K562 (cell line): ENCODE results near the gene MRPL55. TPM values are rescaled to one million over a fixed set of nuclear protein-coding genes. Genes with fewer than 3 reads are reported as not detected.
A peak's percentile ranks its signal among the peaks of the same experiment; 100 is the strongest.

ENCODE experiments used
- CTBP1 ChIP-seq: fragments of 450-650 bp; IDR thresholded peaks from 2 replicates; pipeline ENCODE4 v1.6.1; 2016; ENCODE audit warnings: borderline replicate concordance
- FOXK1 ChIP-seq: sonication (generic); formaldehyde crosslinking; IDR thresholded peaks from 2 replicates; pipeline ENCODE4 v1.8.0; 2022; ENCODE audit warnings: missing genetic modification reagents, mild to moderate bottlenecking, borderline replicate concordance
- HOXB6 ChIP-seq: fragments of 250-450 bp; sonication (Bioruptor Pico); IDR thresholded peaks from 2 replicates; pipeline ENCODE4 v1.5.1; 2022; ENCODE audit warnings: mild to moderate bottlenecking, borderline replicate concordance
- JUN ChIP-seq, 2 experiments: sonication (generic) in 1 of 2; formaldehyde crosslinking in 1 of 2; IDR thresholded peaks; 2 replicates each; pipeline versions ENCODE4 v1.6.1 to v1.8.0; 2012 to 2022; ENCODE audit warnings: borderline replicate concordance in 2 of 2, mild to moderate bottlenecking in 2 of 2, improper control_type of control experiment in 1 of 2, low read depth in 1 of 2, low read length in 1 of 2, missing genetic modification reagents in 1 of 2
- KHSRP ChIP-seq: fragments of 450-650 bp; IDR thresholded peaks from 2 replicates; pipeline ENCODE4 v1.6.1; 2017
- PTBP1 ChIP-seq: fragments of 200-400 bp; formaldehyde crosslinking; IDR thresholded peaks from 2 replicates; pipeline ENCODE4 v1.6.1; 2017; ENCODE audit warnings: low read depth, low read length
- STAT5A ChIP-seq: IDR thresholded peaks from 2 replicates; pipeline ENCODE4 v1.6.1; 2012; ENCODE audit warnings: low read length, inconsistent platforms, borderline replicate concordance
- ZNF212 ChIP-seq: fragments of 450-650 bp; formaldehyde crosslinking; IDR thresholded peaks from 2 replicates; pipeline ENCODE4 v1.4.0; 2020; ENCODE audit warnings: mild to moderate bottlenecking
- ZNF354B ChIP-seq: fragments of 250-450 bp; sonication (Bioruptor Pico); IDR thresholded peaks from 2 replicates; pipeline ENCODE4 v1.4.0; 2020
- polyA plus RNA-seq, 8 experiments: library from polyadenylated mRNA; depleted of rRNA in 4 of 8; stranded (reverse) in 5 of 8; unstranded in 3 of 8; fragments of >200 nt; fragmentation: Nextera tagmentation in 2 of 8; fragmentation: Illumina TruSeq in 1 of 8; extraction: Ambion mirVana in 2 of 8; extraction: Trizol in 1 of 8; gene quantifications; 2 replicates each; pipeline versions ENCODE4 v1.2.1 to v1.2.3, GENCODE V29; 2011 to 2014; ENCODE audit warnings: inconsistent platforms in 1 of 8, missing spikeins in 1 of 8
- total RNA-seq, 7 experiments: library from RNA; depleted of rRNA in 6 of 7; stranded (reverse); fragments of >200 nt in 6 of 7; fragmentation: Illumina TruSeq in 2 of 7; extraction: Trizol in 2 of 7; gene quantifications; 2 replicates each; pipeline versions ENCODE4 v1.2.1 to v1.2.3, GENCODE V29; 2011 to 2021; ENCODE audit warnings: low replicate concordance in 1 of 7
- TF ChIP-seq, protein P1 (sequence below): fragments of 450-650 bp; IDR thresholded peaks from 2 replicates; pipeline ENCODE4 v1.7.0; 2016; ENCODE audit warnings: borderline replicate concordance
- TF ChIP-seq, protein P2 (sequence below): sonication (generic); formaldehyde crosslinking; IDR thresholded peaks from 2 replicates; pipeline ENCODE4 v1.8.0; 2022; ENCODE audit warnings: mild to moderate bottlenecking, missing genetic modification reagents, borderline replicate concordance
- TF ChIP-seq, protein P3 (sequence below): fragments of 450-650 bp; IDR thresholded peaks from one replicate; pipeline ENCODE4 v1.6.1; 2018; ENCODE audit warnings: mild to moderate bottlenecking, moderate library complexity; ENCODE audit not compliant: partially characterized antibody
- TF ChIP-seq, protein P4 (sequence below), 2 experiments: fragments of 450-650 bp in 1 of 2; sonication (generic) in 1 of 2; formaldehyde crosslinking; conservative IDR thresholded peaks; 2 replicates each; pipeline versions ENCODE4 v1.4.0 to v1.8.1; 2020 to 2022; ENCODE audit warnings: mild to moderate bottlenecking in 1 of 2, missing genetic modification reagents in 1 of 2
- TF ChIP-seq, protein P5 (sequence below): sonication (generic); formaldehyde crosslinking; IDR thresholded peaks from 2 replicates; pipeline ENCODE4 v1.8.1; 2023; ENCODE audit warnings: mild to moderate bottlenecking, missing genetic modification reagents
- TF ChIP-seq, protein P6 (sequence below): sonication (generic); formaldehyde crosslinking; IDR thresholded peaks from 2 replicates; pipeline ENCODE4 v1.8.1; 2023; ENCODE audit warnings: mild to moderate bottlenecking, missing genetic modification reagents

The MRPL55 gene
- total and polyA plus RNA-seq, 9 of the 15 experiments (the other 6 are each of a cell fraction or from before 2014, with no cell fraction given), result 34.9 to 228 (median 81.0) TPM

DNA sequence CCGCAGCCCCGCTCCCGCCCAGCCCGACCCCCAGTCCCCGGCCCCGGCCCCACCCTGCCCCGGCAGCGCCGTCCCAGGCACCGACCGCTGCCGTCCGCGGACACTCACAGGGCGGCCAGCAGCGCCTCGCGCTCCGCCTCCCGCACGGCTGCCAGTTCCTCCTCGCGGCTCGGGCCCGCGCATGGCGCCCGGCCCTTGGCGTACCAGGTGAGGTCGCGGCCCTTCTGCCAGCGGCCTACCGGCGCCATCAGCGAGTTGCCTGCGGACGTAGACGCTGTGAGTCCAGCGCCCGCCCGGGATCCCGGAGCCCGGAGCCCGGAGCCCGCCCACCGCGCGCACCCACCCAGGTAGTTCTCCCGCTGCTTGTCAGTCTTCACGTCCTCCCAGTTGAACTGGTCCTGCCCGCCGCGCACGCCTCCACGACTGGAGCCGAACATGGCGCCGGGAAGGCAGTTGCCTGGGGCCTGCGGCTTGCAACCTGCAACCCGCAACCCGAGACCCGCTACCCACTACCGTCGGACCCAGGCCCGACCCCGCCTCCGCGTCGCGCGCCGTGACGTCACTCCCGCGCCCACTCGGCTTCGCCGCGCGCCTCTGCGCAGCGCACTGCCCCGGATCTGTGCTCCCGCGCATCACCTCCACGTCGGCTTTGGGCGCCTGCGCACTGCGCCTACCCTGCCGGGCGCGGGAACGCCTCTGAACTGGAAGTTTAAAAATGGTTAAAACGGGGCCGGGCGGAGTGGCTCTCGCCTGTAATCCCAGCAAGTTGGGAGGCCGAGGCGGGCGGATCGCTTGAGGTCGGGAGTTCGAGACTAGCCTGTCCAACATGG is 6.1 kb downstream of the MRPL55 start, which contains the start of gene C1orf35 (continued):
- TF ChIP-seq, protein P1, sequence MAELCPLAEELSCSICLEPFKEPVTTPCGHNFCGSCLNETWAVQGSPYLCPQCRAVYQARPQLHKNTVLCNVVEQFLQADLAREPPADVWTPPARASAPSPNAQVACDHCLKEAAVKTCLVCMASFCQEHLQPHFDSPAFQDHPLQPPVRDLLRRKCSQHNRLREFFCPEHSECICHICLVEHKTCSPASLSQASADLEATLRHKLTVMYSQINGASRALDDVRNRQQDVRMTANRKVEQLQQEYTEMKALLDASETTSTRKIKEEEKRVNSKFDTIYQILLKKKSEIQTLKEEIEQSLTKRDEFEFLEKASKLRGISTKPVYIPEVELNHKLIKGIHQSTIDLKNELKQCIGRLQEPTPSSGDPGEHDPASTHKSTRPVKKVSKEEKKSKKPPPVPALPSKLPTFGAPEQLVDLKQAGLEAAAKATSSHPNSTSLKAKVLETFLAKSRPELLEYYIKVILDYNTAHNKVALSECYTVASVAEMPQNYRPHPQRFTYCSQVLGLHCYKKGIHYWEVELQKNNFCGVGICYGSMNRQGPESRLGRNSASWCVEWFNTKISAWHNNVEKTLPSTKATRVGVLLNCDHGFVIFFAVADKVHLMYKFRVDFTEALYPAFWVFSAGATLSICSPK, result no peak
- TF ChIP-seq, protein P2, sequence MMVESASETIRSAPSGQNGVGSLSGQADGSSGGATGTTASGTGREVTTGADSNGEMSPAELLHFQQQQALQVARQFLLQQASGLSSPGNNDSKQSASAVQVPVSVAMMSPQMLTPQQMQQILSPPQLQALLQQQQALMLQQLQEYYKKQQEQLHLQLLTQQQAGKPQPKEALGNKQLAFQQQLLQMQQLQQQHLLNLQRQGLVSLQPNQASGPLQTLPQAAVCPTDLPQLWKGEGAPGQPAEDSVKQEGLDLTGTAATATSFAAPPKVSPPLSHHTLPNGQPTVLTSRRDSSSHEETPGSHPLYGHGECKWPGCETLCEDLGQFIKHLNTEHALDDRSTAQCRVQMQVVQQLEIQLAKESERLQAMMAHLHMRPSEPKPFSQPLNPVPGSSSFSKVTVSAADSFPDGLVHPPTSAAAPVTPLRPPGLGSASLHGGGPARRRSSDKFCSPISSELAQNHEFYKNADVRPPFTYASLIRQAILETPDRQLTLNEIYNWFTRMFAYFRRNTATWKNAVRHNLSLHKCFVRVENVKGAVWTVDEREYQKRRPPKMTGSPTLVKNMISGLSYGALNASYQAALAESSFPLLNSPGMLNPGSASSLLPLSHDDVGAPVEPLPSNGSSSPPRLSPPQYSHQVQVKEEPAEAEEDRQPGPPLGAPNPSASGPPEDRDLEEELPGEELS (CRISPR knock-in tag), result peak; percentile 81; the same call in 1 of the 2 replicates
- TF ChIP-seq, protein P3, sequence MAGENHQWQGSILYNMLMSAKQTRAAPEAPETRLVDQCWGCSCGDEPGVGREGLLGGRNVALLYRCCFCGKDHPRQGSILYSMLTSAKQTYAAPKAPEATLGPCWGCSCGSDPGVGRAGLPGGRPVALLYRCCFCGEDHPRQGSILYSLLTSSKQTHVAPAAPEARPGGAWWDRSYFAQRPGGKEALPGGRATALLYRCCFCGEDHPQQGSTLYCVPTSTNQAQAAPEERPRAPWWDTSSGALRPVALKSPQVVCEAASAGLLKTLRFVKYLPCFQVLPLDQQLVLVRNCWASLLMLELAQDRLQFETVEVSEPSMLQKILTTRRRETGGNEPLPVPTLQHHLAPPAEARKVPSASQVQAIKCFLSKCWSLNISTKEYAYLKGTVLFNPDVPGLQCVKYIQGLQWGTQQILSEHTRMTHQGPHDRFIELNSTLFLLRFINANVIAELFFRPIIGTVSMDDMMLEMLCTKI, result no peak
- TF ChIP-seq JUN (IDR thresholded peaks at IDR 0.05; ENCODE audit: borderline replicate concordance, low read depth, low read length), result peak; percentile 71
- peak; percentile 91; the same call in 1 of the 2 replicates for TF ChIP-seq JUN (CRISPR knock-in tag; IDR thresholded peaks at IDR 0.05; ENCODE audit: borderline replicate concordance)
- 0 out of 2 replicates have a peak, but pooled peaks have one; percentile 13 for TF ChIP-seq ZNF212 (CRISPR knock-in tag)
- TF ChIP-seq HOXB6, result 0 out of 2 replicates have a peak, but pooled peaks have one; percentile 36
- TF ChIP-seq, protein P4, sequence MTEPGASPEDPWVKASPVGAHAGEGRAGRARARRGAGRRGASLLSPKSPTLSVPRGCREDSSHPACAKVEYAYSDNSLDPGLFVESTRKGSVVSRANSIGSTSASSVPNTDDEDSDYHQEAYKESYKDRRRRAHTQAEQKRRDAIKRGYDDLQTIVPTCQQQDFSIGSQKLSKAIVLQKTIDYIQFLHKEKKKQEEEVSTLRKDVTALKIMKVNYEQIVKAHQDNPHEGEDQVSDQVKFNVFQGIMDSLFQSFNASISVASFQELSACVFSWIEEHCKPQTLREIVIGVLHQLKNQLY (CRISPR knock-in tag; conservative IDR thresholded peaks at IDR 0.05), result peak in 1 of 2 experiments; percentile 2; a peak in 1 of 4 replicates
- TF ChIP-seq, protein P5, sequence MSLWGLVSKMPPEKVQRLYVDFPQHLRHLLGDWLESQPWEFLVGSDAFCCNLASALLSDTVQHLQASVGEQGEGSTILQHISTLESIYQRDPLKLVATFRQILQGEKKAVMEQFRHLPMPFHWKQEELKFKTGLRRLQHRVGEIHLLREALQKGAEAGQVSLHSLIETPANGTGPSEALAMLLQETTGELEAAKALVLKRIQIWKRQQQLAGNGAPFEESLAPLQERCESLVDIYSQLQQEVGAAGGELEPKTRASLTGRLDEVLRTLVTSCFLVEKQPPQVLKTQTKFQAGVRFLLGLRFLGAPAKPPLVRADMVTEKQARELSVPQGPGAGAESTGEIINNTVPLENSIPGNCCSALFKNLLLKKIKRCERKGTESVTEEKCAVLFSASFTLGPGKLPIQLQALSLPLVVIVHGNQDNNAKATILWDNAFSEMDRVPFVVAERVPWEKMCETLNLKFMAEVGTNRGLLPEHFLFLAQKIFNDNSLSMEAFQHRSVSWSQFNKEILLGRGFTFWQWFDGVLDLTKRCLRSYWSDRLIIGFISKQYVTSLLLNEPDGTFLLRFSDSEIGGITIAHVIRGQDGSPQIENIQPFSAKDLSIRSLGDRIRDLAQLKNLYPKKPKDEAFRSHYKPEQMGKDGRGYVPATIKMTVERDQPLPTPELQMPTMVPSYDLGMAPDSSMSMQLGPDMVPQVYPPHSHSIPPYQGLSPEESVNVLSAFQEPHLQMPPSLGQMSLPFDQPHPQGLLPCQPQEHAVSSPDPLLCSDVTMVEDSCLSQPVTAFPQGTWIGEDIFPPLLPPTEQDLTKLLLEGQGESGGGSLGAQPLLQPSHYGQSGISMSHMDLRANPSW (CRISPR knock-in tag), result peak; percentile 97
- TF ChIP-seq ZNF354B (CRISPR knock-in tag), result no peak
- TF ChIP-seq FOXK1 (CRISPR knock-in tag), result peak; percentile 86; the same call in 1 of the 2 replicates
- TF ChIP-seq, protein P6, sequence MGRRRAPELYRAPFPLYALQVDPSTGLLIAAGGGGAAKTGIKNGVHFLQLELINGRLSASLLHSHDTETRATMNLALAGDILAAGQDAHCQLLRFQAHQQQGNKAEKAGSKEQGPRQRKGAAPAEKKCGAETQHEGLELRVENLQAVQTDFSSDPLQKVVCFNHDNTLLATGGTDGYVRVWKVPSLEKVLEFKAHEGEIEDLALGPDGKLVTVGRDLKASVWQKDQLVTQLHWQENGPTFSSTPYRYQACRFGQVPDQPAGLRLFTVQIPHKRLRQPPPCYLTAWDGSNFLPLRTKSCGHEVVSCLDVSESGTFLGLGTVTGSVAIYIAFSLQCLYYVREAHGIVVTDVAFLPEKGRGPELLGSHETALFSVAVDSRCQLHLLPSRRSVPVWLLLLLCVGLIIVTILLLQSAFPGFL (CRISPR knock-in tag), result 0 out of 2 replicates have a peak, but pooled peaks have one; percentile 20
- TF ChIP-seq CTBP1, result peak; percentile 94
- TF ChIP-seq STAT5A, result no peak
- TF ChIP-seq PTBP1, result 0 out of 2 replicates have a peak, but pooled peaks have one; percentile 28
- TF ChIP-seq KHSRP, result peak; percentile 96
